WTC11 (cell line): ENCODE measurements around the gene ELMO1.

ENCODE experiments used
- CBFB ChIP-seq: sonication (generic); formaldehyde crosslinking; IDR thresholded peaks from 2 replicates; pipeline ENCODE4 v1.8.1; 2022; ENCODE audit warnings: mild to moderate bottlenecking, low read depth, missing genetic modification reagents
- GTF2I ChIP-seq: fragments of 250-450 bp; sonication (Bioruptor Pico); conservative IDR thresholded peaks from 2 replicates; pipeline ENCODE4 v1.4.0; 2021; ENCODE audit warnings: mild to moderate bottlenecking
- MYBL2 ChIP-seq: sonication (generic); formaldehyde crosslinking; IDR thresholded peaks from 2 replicates; pipeline ENCODE4 v1.8.1; 2023; ENCODE audit warnings: mild to moderate bottlenecking, moderate library complexity, missing genetic modification reagents
- NFE2L1 ChIP-seq: sonication (generic); formaldehyde crosslinking; IDR thresholded peaks from 2 replicates; pipeline ENCODE4 v1.8.1; 2023; ENCODE audit warnings: missing genetic modification reagents
- SP1 ChIP-seq: sonication (generic); formaldehyde crosslinking; conservative IDR thresholded peaks from 2 replicates; pipeline ENCODE4 v1.8.1; 2022; ENCODE audit warnings: missing genetic modification reagents
- ZNF219 ChIP-seq: sonication (generic); formaldehyde crosslinking; IDR thresholded peaks from 2 replicates; pipeline ENCODE4 v1.8.0; 2023; ENCODE audit warnings: missing genetic modification reagents, mild to moderate bottlenecking, borderline replicate concordance
- ZNF263 ChIP-seq: sonication (generic); formaldehyde crosslinking; IDR thresholded peaks from 2 replicates; pipeline ENCODE4 v1.8.1; 2022; ENCODE audit warnings: low read depth, mild to moderate bottlenecking, moderate library complexity, missing genetic modification reagents
- ZNF416 ChIP-seq: fragments of 250-450 bp; sonication (Bioruptor Pico); IDR thresholded peaks from 2 replicates; pipeline ENCODE4 v1.9.0; 2021; ENCODE audit warnings: mild to moderate bottlenecking, inconsistent platforms
- TF ChIP-seq, protein P1 (sequence below): sonication (generic); formaldehyde crosslinking; IDR thresholded peaks from 2 replicates; pipeline ENCODE4 v1.8.0; 2022; ENCODE audit warnings: missing genetic modification reagents
- TF ChIP-seq, protein P2 (sequence below): fragments of 200-600 bp; IDR thresholded peaks from 2 replicates; pipeline ENCODE4 v1.8.0; 2022; ENCODE audit warnings: antibody characterized with exemption
- TF ChIP-seq, protein P3 (sequence below): sonication (generic); formaldehyde crosslinking; IDR thresholded peaks from 2 replicates; pipeline ENCODE4 v1.8.0; 2022; ENCODE audit warnings: mild to moderate bottlenecking, missing genetic modification reagents
- TF ChIP-seq, protein P4 (sequence below): sonication (generic); formaldehyde crosslinking; conservative IDR thresholded peaks from 2 replicates; pipeline ENCODE4 v1.8.1; 2022; ENCODE audit warnings: mild to moderate bottlenecking, missing genetic modification reagents
- TF ChIP-seq, protein P5 (sequence below): sonication (generic); formaldehyde crosslinking; IDR thresholded peaks from 2 replicates; pipeline ENCODE4 v1.8.0; 2022; ENCODE audit warnings: mild to moderate bottlenecking, missing genetic modification reagents

DNA sequence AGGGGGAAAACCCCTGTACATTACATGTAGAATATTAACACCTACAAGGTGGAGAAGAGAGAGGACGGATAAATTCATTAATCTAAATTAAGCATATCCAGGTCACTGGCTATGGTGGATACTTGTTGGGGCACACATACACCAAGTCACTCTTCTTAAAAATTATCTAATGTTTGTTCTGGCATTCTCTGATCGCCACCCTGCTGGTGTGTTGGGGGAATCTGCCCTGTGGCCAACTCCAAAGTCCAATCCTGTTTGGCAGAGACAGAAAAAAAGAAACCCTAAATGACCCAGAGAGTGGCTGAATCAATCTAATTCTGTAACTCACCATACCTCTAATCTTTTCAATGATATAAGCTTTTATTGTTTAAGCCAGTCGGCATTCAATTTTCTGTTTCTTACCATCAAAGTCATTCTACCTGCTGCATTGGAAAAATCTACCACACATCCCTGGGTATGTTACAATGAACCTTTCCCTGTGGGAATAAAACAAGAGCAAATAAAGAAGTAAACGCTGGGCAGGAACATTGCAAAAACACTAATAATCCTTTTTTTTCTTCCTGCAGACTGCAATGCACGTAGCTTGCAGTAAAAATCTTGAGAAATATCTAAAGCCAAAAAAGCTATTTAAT lies 34.2 kb downstream of the ELMO1 start:
- TF ChIP-seq, protein P1, sequence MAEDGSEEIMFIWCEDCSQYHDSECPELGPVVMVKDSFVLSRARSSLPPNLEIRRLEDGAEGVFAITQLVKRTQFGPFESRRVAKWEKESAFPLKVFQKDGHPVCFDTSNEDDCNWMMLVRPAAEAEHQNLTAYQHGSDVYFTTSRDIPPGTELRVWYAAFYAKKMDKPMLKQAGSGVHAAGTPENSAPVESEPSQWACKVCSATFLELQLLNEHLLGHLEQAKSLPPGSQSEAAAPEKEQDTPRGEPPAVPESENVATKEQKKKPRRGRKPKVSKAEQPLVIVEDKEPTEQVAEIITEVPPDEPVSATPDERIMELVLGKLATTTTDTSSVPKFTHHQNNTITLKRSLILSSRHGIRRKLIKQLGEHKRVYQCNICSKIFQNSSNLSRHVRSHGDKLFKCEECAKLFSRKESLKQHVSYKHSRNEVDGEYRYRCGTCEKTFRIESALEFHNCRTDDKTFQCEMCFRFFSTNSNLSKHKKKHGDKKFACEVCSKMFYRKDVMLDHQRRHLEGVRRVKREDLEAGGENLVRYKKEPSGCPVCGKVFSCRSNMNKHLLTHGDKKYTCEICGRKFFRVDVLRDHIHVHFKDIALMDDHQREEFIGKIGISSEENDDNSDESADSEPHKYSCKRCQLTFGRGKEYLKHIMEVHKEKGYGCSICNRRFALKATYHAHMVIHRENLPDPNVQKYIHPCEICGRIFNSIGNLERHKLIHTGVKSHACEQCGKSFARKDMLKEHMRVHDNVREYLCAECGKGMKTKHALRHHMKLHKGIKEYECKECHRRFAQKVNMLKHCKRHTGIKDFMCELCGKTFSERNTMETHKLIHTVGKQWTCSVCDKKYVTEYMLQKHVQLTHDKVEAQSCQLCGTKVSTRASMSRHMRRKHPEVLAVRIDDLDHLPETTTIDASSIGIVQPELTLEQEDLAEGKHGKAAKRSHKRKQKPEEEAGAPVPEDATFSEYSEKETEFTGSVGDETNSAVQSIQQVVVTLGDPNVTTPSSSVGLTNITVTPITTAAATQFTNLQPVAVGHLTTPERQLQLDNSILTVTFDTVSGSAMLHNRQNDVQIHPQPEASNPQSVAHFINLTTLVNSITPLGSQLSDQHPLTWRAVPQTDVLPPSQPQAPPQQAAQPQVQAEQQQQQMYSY: no peak
- TF ChIP-seq NFE2L1: no peak
- TF ChIP-seq, protein P2, sequence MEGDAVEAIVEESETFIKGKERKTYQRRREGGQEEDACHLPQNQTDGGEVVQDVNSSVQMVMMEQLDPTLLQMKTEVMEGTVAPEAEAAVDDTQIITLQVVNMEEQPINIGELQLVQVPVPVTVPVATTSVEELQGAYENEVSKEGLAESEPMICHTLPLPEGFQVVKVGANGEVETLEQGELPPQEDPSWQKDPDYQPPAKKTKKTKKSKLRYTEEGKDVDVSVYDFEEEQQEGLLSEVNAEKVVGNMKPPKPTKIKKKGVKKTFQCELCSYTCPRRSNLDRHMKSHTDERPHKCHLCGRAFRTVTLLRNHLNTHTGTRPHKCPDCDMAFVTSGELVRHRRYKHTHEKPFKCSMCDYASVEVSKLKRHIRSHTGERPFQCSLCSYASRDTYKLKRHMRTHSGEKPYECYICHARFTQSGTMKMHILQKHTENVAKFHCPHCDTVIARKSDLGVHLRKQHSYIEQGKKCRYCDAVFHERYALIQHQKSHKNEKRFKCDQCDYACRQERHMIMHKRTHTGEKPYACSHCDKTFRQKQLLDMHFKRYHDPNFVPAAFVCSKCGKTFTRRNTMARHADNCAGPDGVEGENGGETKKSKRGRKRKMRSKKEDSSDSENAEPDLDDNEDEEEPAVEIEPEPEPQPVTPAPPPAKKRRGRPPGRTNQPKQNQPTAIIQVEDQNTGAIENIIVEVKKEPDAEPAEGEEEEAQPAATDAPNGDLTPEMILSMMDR: no peak
- TF ChIP-seq, protein P3, sequence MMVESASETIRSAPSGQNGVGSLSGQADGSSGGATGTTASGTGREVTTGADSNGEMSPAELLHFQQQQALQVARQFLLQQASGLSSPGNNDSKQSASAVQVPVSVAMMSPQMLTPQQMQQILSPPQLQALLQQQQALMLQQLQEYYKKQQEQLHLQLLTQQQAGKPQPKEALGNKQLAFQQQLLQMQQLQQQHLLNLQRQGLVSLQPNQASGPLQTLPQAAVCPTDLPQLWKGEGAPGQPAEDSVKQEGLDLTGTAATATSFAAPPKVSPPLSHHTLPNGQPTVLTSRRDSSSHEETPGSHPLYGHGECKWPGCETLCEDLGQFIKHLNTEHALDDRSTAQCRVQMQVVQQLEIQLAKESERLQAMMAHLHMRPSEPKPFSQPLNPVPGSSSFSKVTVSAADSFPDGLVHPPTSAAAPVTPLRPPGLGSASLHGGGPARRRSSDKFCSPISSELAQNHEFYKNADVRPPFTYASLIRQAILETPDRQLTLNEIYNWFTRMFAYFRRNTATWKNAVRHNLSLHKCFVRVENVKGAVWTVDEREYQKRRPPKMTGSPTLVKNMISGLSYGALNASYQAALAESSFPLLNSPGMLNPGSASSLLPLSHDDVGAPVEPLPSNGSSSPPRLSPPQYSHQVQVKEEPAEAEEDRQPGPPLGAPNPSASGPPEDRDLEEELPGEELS (CRISPR knock-in tag): no peak
- TF ChIP-seq ZNF263: no peak
- TF ChIP-seq, protein P4, sequence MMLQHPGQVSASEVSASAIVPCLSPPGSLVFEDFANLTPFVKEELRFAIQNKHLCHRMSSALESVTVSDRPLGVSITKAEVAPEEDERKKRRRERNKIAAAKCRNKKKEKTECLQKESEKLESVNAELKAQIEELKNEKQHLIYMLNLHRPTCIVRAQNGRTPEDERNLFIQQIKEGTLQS (CRISPR knock-in tag): no peak
- TF ChIP-seq GTF2I (CRISPR knock-in tag): no peak
- TF ChIP-seq MYBL2 (CRISPR knock-in tag): no peak
- no peak for TF ChIP-seq CBFB (CRISPR knock-in tag)
- no peak for TF ChIP-seq SP1
- TF ChIP-seq ZNF416: no peak
- TF ChIP-seq ZNF219 (CRISPR knock-in tag): no peak
- TF ChIP-seq, protein P5, sequence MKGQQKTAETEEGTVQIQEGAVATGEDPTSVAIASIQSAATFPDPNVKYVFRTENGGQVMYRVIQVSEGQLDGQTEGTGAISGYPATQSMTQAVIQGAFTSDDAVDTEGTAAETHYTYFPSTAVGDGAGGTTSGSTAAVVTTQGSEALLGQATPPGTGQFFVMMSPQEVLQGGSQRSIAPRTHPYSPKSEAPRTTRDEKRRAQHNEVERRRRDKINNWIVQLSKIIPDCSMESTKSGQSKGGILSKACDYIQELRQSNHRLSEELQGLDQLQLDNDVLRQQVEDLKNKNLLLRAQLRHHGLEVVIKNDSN (CRISPR knock-in tag): no peak
